ENCODE measurements around the gene OSER1. TPM values are rescaled to one million over a fixed set of nuclear protein-coding genes. Genes with fewer than 3 reads are reported as not detected.

The OSER1 gene
- total RNA-seq, 2 experiments from 2014 or later: 27.7 to 28.4 TPM

GRCh38 chr20:44182863-44183262 lies 27.7 kb downstream of the OSER1 start:
- CTCF ChIA-PET: interaction anchor here (0.7 to 0.8 kb wide), 2 partner anchors 30 to 72 kb away, joined by 3 read pairs; no protein-coding TSS in a partner anchor

GRCh38 chr20:44182135-44182765 lies 28.3 kb downstream of the OSER1 start:
- Mint-ChIP-seq H3K9me3 (no peaks in the 10 kb centered on the region), H3K4me3 (no peak overlapping the region), H3K4me1 (ENCODE audit: low read depth) (peaks cover 4% of the 10 kb centered on the region), H3K27me3 (ENCODE audit: low read depth) (peaks cover 36% of the 10 kb centered on the region), H3K36me3 (ENCODE audit: low read depth) (no peaks in the 10 kb centered on the region), H3K27ac (no peak overlapping the region)
- no peak for DNase-seq
- intact Hi-C loops (cut with micrococcal nuclease): no loop called here
- CTCF ChIA-PET: interaction anchor here (0.7 kb wide), 1 partner anchor 29 kb away, joined by 3 read pairs; no protein-coding TSS in a partner anchor

More at GRCh38 chr20:44182863-44183262, 27.7 kb downstream of the OSER1 start:
- no peak overlapping the region for H3K4me3 Mint-ChIP-seq
- H3K36me3 Mint-ChIP-seq (ENCODE audit: low read depth): no peaks in the 10 kb centered on the region
- H3K9me3 Mint-ChIP-seq: no peaks in the 10 kb centered on the region
- intact Hi-C loops (cut with micrococcal nuclease): no loop called here
- H3K4me1 Mint-ChIP-seq (ENCODE audit: low read depth): peaks cover 8% of the 10 kb centered on the region
- H3K27ac Mint-ChIP-seq: no peak overlapping the region
- peaks cover 41% of the 10 kb centered on the region for H3K27me3 Mint-ChIP-seq (ENCODE audit: low read depth)
- DNase-seq: no peak

GRCh38 chr20:44181611-44182010 lies 29.0 kb downstream of the OSER1 start:
- Mint-ChIP-seq H3K27me3 (ENCODE audit: low read depth) (peaks cover 33% of the 10 kb centered on the region), H3K4me1 (ENCODE audit: low read depth) (peaks cover under 1% of the 10 kb centered on the region)
- CTCF ChIA-PET: interaction anchor here (0.7 to 1.7 kb wide), 2 partner anchors 8 to 68 kb away, joined by 3 to 5 read pairs; no protein-coding TSS in a partner anchor

GRCh38 chr20:44180814-44181213 lies 29.8 kb downstream of the OSER1 start:
- Mint-ChIP-seq H3K27ac (no peak overlapping the region), H3K9me3 (no peaks in the 10 kb centered on the region), H3K36me3 (ENCODE audit: low read depth) (no peaks in the 10 kb centered on the region), H3K27me3 (ENCODE audit: low read depth) (peaks cover 29% of the 10 kb centered on the region), H3K4me3 (no peak overlapping the region), H3K4me1 (ENCODE audit: low read depth) (no peaks in the 10 kb centered on the region)
- intact Hi-C loops (cut with micrococcal nuclease): no loop called here
- DNase-seq: no peak
- CTCF ChIA-PET: interaction anchor here (0.7 to 1.7 kb wide), 4 partner anchors 9 to 67 kb away, joined by 3 to 5 read pairs (median 3); no protein-coding TSS in a partner anchor

More at GRCh38 chr20:44181611-44182010, 29.0 kb downstream of the OSER1 start:
- Mint-ChIP-seq H3K27ac (no peak overlapping the region), H3K4me3 (no peak overlapping the region), H3K36me3 (ENCODE audit: low read depth) (no peaks in the 10 kb centered on the region), H3K9me3 (no peaks in the 10 kb centered on the region)
- DNase-seq: no peak
- intact Hi-C loops (cut with micrococcal nuclease): no loop called here

GRCh38 chr20:44176833-44177534 lies 33.6 kb downstream of the OSER1 start:
- no peaks in the 10 kb centered on the region for H3K36me3 Mint-ChIP-seq (ENCODE audit: low read depth)
- H3K9me3 Mint-ChIP-seq: no peaks in the 10 kb centered on the region
- DNase-seq: no peak
- peaks cover 11% of the 10 kb centered on the region for H3K27me3 Mint-ChIP-seq (ENCODE audit: low read depth)
- CTCF ChIA-PET: interaction anchor here (0.5 to 1.4 kb wide), 3 partner anchors 13 to 143 kb away, joined by 3 to 5 read pairs (median 4); no protein-coding TSS in a partner anchor
- no peak overlapping the region for H3K4me3 Mint-ChIP-seq
- intact Hi-C loops (cut with micrococcal nuclease): no loop called here
- H3K27ac Mint-ChIP-seq: no peak overlapping the region
- no peaks in the 10 kb centered on the region for H3K4me1 Mint-ChIP-seq (ENCODE audit: low read depth)

- H3K27ac Mint-ChIP-seq: no peak overlapping the region
- no peaks in the 10 kb centered on the region for H3K4me1 Mint-ChIP-seq (ENCODE audit: low read depth)
- no peak for DNase-seq
- no peaks in the 10 kb centered on the region for H3K9me3 Mint-ChIP-seq
- no peak overlapping the region for H3K4me3 Mint-ChIP-seq
- intact Hi-C loops (cut with micrococcal nuclease): no loop called here
- H3K27me3 Mint-ChIP-seq (ENCODE audit: low read depth): peaks cover 11% of the 10 kb centered on the region
- CTCF ChIA-PET: interaction anchor here (1.3 kb wide), 1 partner anchor 14 kb away, joined by 6 read pairs; no protein-coding TSS in a partner anchor
- H3K36me3 Mint-ChIP-seq (ENCODE audit: low read depth): no peaks in the 10 kb centered on the region
These were observed 35.4 kb downstream of the OSER1 start for GRCh38 chr20:44174996-44175765.

GRCh38 chr20:44173846-44174245 lies 36.7 kb downstream of the OSER1 start:
- H3K27ac Mint-ChIP-seq: no peak overlapping the region
- no peak for DNase-seq
- peaks cover 11% of the 10 kb centered on the region for H3K27me3 Mint-ChIP-seq (ENCODE audit: low read depth)
- H3K36me3 Mint-ChIP-seq (ENCODE audit: low read depth): no peaks in the 10 kb centered on the region
- no peak overlapping the region for H3K4me3 Mint-ChIP-seq
- intact Hi-C loops (cut with micrococcal nuclease): no loop called here
- peaks cover 1% of the 10 kb centered on the region for H3K9me3 Mint-ChIP-seq
- H3K4me1 Mint-ChIP-seq (ENCODE audit: low read depth): no peaks in the 10 kb centered on the region
- CTCF ChIA-PET: interaction anchor here (1.3 kb wide), 1 partner anchor 16 kb away, joined by 6 read pairs; no protein-coding TSS in a partner anchor

- H3K9me3 Mint-ChIP-seq: peaks cover 1% of the 10 kb centered on the region
- no peak for DNase-seq
- H3K4me3 Mint-ChIP-seq: no peak overlapping the region
- H3K27me3 Mint-ChIP-seq (ENCODE audit: low read depth): peaks cover 11% of the 10 kb centered on the region
- intact Hi-C loops (cut with micrococcal nuclease): no loop called here
- H3K27ac Mint-ChIP-seq: no peak overlapping the region
- H3K4me1 Mint-ChIP-seq (ENCODE audit: low read depth): no peaks in the 10 kb centered on the region
- no peaks in the 10 kb centered on the region for H3K36me3 Mint-ChIP-seq (ENCODE audit: low read depth)
- CTCF ChIA-PET: interaction anchor here (0.9 kb wide), 1 partner anchor 11 kb away, joined by 3 read pairs; no protein-coding TSS in a partner anchor
These were observed 37.5 kb downstream of the OSER1 start for GRCh38 chr20:44173116-44173515.

GRCh38 chr20:44172572-44172950 lies 38.0 kb downstream of the OSER1 start:
- peaks cover 1% of the 10 kb centered on the region for H3K9me3 Mint-ChIP-seq
- H3K4me1 Mint-ChIP-seq (ENCODE audit: low read depth): no peaks in the 10 kb centered on the region
- CTCF ChIA-PET: interaction anchor here (0.9 to 4.0 kb wide), 2 partner anchors 11 to 17 kb away, joined by 3 to 15 read pairs; no protein-coding TSS in a partner anchor

GRCh38 chr20:44171775-44172571 lies 38.6 kb downstream of the OSER1 start:
- Mint-ChIP-seq H3K27me3 (ENCODE audit: low read depth) (peaks cover 14% of the 10 kb centered on the region), H3K36me3 (ENCODE audit: low read depth) (no peaks in the 10 kb centered on the region), H3K4me3 (no peak overlapping the region), H3K4me1 (ENCODE audit: low read depth) (no peaks in the 10 kb centered on the region), H3K9me3 (peaks cover 1% of the 10 kb centered on the region), H3K27ac (no peak overlapping the region)
- intact Hi-C loops (cut with micrococcal nuclease): no loop called here
- CTCF ChIA-PET: interaction anchor here (4.0 kb wide), 1 partner anchor 18 kb away, joined by 15 read pairs; no protein-coding TSS in a partner anchor
- no peak for DNase-seq

More at GRCh38 chr20:44172572-44172950, 38.0 kb downstream of the OSER1 start:
- Mint-ChIP-seq H3K4me3 (no peak overlapping the region), H3K27ac (no peak overlapping the region), H3K36me3 (ENCODE audit: low read depth) (no peaks in the 10 kb centered on the region), H3K27me3 (ENCODE audit: low read depth) (peaks cover 13% of the 10 kb centered on the region)
- intact Hi-C loops (cut with micrococcal nuclease): no loop called here
- DNase-seq: no peak

- no peaks in the 10 kb centered on the region for H3K4me1 Mint-ChIP-seq (ENCODE audit: low read depth)
- DNase-seq: no peak
- CTCF ChIA-PET: interaction anchor here (4.0 kb wide), 1 partner anchor 19 kb away, joined by 15 read pairs; no protein-coding TSS in a partner anchor
- intact Hi-C loops (cut with micrococcal nuclease): no loop called here
- peaks cover 12% of the 10 kb centered on the region for H3K27me3 Mint-ChIP-seq (ENCODE audit: low read depth)
- H3K27ac Mint-ChIP-seq: no peak overlapping the region
- H3K4me3 Mint-ChIP-seq: no peak overlapping the region
- H3K36me3 Mint-ChIP-seq (ENCODE audit: low read depth): no peaks in the 10 kb centered on the region
- peaks cover 1% of the 10 kb centered on the region for H3K9me3 Mint-ChIP-seq
These were observed 39.7 kb downstream of the OSER1 start for GRCh38 chr20:44170816-44171410.
